HG02885 (cell line): Measurements from ENCODE around the gene RPL22.

Experiments used
- ATAC-seq: cut with Tn5 transposase; IDR thresholded peaks from one replicate; pipeline ENCODE4 v1.9.1; 2021; ENCODE audit warnings: mild to moderate bottlenecking; ENCODE audit not compliant: unreplicated experiment, poor library complexity

Gene RPL22

GRCh38 chr1:6177681-6178380 lies 21.6 kb downstream of the RPL22 start:
- no peak for ATAC-seq

GRCh38 chr1:6176779-6177178 lies 22.6 kb downstream of the RPL22 start:
- ATAC-seq, result no peak

DNA sequence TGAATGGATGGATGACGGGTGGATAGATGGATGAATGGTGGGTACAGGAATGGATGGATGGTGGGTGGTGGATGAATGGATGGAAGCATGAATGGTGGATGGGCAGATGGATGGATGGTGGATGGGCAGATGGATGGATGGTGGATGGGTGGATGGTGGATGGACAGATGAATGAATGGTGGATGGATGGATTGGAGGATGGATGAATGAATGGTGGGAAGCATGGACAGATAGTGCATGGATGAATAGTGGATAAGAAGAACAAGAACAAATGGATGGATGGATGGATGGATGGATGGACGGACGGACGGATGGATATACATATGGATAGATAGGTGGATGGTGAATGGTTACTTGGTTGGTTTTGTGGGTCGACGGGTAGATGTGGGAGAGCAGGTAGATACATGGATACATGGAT lies 24.0 kb downstream of the RPL22 start:
- ATAC-seq, result no peak

GRCh38 chr1:6174621-6175410 lies 24.6 kb downstream of the RPL22 start:
- no peak for ATAC-seq

DNA sequence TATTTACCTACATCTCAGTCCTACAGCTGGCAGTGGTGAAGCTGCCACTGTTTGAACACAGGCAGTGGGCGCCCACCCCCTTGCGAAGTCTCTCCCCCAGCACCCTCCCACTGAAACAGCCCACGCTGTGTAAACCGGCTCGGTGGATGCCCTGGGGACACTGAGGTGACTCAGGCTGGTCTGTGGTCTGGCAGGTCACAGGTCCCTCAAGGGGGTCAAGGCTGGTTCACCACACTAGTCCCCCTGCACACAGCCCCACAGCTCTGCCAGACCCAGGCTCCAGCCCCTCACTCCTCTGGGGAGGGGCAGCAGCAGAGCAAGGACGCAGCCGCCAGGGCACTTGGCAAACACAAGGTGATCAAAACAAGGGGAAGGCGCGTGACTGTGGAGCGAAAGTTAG lies 26.8 kb downstream of the RPL22 start:
- no peak for ATAC-seq

DNA sequence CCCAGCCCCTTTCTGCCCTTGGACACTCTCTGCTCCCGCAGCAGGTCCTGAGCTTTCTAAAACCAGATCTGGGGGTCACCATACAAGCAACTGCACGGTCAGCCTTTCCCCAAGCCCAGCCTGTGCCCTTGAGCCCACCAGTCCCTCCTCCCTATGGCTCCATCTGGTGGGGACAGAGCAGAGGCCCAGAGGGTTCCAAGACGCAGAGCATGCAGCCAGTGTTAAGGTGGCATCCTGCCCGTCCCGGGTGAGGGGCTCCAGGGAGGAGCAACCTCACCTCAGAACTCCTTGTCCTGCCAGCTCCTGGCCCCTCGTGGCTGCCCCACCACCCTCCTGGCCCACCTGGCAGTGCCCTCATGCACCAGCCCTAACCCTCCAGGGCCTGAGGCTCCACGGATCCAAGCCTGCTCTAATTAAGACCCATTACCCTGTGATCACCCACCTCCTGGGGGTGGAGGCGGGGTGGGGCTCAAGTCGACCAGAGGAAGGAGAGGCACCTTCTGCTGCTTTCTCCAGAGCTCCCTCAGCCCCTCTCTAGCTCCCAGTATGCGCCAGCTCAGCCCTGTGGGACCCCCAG lies 27.8 kb downstream of the RPL22 start:
- ATAC-seq, result no peak

DNA sequence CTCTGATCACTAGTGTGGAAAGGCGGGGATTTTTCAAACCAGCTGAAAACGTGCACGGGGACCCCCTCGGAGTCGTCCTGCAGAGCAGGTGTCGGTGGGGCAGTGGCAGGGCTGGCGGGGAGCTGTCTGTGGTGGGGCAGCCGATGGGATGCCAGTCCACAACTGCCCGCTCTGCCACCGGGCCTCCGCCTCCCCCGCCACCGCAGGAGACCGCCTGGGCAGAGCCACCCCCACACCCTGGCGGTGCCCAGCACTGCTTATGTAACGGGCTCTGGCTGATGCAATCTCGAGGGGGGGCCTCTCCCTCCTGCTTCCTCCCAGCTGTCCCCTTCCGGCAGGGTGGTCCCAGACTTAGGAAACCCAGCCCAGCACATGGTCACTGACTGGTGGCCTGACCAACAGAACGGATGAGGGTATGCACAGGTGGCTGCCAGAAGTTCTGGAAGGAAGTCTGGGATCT lies 28.6 kb downstream of the RPL22 start:
- no peak for ATAC-seq

DNA sequence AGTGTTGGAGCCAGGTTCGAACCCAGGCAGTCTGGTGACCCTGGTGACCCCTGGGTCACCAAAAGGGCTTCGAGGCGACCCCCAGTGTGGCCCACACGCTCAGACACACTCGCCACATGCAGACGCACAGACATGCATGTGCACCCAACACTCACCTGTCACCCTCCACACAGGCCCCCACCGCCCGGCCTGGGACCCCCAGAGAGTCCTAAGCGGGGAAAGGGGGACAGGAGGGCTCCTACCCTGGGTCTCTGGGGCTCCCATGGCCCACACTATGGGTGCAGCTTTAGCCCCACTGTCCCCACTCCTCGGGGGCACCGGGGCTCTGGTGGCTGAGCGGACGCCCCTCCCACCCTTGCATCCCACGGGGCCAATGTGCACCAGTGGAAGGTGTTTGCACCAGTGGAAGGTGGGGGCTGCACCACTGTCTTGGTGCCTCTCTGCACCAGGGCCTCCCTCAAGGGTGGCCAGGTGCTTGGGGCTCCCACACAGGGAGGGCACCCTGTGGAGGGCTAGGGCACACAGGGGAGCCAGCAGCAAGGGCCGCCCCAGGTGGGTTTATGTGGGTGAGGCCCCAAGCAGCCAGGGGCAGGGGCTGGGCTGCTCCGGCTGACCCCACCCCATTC lies 29.2 kb downstream of the RPL22 start:
- ATAC-seq, result no peak

DNA sequence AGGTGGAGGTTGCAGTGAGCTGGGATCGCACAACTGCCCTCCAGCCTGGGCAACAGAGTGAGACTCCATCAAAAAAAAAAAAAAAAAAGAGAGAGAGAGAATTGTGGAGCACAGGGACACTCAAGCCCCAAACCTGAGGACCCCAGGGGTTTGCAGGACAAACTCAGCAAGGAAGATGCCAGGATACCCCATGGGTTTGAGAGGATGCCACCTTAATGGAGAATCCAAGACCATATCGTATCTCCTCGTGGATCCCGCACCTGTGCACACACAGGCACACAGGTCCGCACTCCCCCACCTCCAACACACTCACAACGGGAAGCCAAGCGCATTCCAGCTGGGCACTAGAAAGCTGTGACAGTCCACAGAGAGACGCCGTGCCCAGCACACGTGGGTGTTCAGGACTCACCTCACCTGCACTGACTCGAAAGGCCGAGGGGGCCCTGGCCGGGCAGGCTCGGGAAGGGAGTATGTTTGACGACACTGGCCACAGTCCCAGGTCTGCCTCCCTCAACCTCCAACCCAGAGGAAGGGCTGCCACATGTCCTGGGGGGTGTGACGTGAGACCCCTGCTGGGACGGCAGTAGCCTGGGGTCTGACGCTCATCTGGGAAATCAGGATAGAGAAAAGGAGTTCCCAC lies 30.3 kb downstream of the RPL22 start:
- no peak for ATAC-seq

GRCh38 chr1:6167391-6168303 lies 31.7 kb downstream of the RPL22 start:
- ATAC-seq, result no peak

DNA sequence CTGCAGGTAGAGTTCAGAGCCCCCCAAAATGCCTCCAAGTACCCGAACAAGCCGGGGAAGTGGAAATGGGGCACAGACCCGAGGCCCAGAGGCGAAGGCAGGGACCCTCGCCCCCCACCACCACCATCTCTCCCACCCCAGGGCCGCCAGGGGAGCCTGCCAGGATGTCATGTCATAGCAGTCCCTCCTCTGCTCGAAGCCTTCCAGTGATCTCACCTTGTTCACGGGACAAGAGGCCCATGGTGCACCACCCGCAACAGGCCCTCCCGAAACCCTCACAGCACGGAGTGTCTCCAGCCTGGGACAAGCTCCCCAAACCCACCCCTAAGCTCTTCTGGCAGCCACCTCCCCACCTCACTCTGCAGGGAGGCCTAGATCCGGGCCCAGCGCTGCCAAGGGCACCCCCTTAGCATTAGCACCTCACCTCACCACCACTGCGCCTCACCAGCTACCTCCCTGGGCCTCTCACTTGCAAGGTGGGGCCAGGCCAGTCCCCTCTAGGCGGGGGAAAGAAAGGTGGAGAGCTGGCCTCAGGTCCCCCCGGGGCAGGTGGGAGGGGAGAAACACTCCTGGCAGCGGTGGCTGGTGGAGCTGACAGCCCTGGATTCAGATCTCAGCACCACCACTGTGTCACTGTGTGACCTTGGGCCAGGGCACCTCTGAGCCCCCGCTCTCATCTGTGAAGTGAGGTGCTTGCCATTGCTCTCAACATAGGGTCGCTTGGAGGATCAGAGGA lies 32.6 kb downstream of the RPL22 start:
- ATAC-seq, result no peak

GRCh38 chr1:6166221-6166620 lies 33.2 kb downstream of the RPL22 start:
- ATAC-seq, result no peak

DNA sequence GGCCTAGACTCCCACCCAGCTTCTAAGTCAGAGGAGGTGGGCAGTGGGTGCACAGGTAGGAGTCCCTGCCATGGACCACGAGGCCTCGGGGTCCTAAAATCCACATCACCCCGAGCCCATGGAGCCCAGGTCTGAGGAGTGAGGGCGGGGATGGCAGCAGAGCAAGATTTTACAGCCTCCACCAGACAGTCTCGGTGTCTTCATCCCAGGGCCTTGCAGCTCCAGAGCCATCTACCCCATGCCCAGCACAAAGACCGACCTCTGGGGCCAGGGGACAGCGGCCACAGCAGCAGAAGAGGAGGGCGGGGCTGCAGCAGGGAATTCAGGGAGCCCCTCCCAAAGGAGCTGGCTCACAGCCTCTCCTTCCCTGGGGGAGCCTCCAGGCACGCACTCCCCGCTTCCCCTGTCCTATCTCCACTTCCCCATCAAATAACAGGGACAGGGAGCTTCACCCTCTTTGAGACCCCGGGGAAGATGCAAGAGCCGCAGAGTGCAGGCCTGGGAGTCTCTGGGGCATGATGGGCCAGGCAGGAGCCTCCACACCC lies 33.9 kb downstream of the RPL22 start:
- ATAC-seq, result no peak

GRCh38 chr1:6165027-6165426 lies 34.4 kb downstream of the RPL22 start:
- ATAC-seq, result no peak

DNA sequence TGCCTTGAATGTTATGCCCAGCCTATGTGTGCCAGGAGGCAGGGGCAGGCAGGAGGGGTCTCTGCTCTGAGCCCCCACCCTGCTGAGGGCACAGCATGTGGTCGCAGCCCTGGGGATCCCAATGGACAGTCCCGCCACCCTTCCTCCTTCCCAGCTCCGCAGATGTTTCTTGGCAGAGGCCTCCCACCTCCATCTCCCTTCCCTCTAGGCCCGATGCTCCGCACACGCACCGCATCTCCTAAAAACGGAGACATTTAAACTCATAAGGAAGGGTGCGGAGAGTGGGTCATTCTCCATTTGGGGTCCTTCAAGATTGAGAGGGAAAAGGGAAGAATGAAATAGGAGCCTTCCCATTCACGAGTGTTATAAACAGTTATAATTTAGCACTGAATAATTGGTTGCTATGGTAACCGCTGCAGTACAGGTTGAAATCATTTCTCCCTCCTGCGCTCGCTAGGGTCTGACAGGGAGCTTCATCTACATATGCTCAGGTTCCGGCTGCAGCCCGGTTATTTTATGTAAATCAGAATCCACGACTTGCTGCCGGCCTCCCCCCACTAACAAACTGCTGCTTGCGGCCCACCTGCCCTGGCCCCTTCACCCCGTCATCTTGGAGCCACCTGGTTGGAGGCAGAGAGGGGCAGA lies 35.3 kb downstream of the RPL22 start:
- no peak for ATAC-seq

- no peak for ATAC-seq
These were observed 36.0 kb downstream of the RPL22 start for GRCh38 chr1:6163191-6163972.

DNA sequence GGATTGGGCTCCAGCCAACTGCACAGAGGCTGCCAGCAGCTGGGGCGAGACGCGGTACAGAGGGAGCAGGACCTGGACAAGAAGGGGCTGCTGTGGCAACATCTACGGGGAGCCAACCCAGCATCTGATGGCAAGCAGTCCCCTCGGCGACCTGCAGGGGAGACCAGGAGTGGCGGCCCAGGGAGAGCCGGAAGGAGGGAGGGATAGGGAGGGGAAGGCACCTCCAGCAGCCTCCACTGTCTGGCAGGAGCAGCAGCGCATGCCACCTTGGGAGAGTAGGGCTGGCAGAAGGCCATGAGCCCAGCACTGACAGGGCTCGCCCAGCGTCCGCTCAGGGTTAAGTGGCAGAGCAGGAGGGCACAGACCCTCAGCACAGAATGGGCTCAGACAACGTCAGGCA lies 36.6 kb downstream of the RPL22 start:
- no peak for ATAC-seq
